ENCODE results near the gene CYP2J2.
"Not testable (repeated sequence)": the region's sequence is repeated elsewhere in the genome, so short reads cannot be mapped to it uniquely, and the experiment has no call there.

CYP2J2 gene

GRCh38 chr1:59857679-59858354 lies 68.8 kb downstream of the CYP2J2 start:
- DNase-seq = no peak

- DNase-seq = no peak
Observed at GRCh38 chr1:59856725-59857338, 69.7 kb downstream of the CYP2J2 start.

- DNase-seq = not testable (repeated sequence)
Observed at GRCh38 chr1:59855297-59855696, 71.3 kb downstream of the CYP2J2 start.

- no peak for DNase-seq
Observed at GRCh38 chr1:59852117-59852516, 74.5 kb downstream of the CYP2J2 start.

- DNase-seq = no peak
Observed at GRCh38 chr1:59846895-59847282, 79.7 kb downstream of the CYP2J2 start.

- no peak for DNase-seq
Observed at GRCh38 chr1:59846209-59846894, 80.2 kb downstream of the CYP2J2 start.

GRCh38 chr1:59845091-59845490 lies 81.5 kb downstream of the CYP2J2 start:
- DNase-seq = no peak
